DND-41 (cell line): ENCODE results near the gene TAOK3.

Experiments
- EZH2 ChIP-seq: IDR thresholded peaks from 3 replicates; pipeline ENCODE4 v1.6.1; 2012; ENCODE audit warnings: borderline replicate concordance, low read depth, mild to moderate bottlenecking, moderate library complexity, low read length, inconsistent platforms; ENCODE audit not compliant: severe bottlenecking
- TF ChIP-seq, protein P1 (sequence below): IDR thresholded peaks from 2 replicates; pipeline ENCODE4 v1.5.1; 2012; ENCODE audit warnings: borderline replicate concordance, low read length, moderate library complexity, mild to moderate bottlenecking; ENCODE audit not compliant: poor library complexity, severe bottlenecking; ENCODE audit errors: extremely low read depth

DNA sequence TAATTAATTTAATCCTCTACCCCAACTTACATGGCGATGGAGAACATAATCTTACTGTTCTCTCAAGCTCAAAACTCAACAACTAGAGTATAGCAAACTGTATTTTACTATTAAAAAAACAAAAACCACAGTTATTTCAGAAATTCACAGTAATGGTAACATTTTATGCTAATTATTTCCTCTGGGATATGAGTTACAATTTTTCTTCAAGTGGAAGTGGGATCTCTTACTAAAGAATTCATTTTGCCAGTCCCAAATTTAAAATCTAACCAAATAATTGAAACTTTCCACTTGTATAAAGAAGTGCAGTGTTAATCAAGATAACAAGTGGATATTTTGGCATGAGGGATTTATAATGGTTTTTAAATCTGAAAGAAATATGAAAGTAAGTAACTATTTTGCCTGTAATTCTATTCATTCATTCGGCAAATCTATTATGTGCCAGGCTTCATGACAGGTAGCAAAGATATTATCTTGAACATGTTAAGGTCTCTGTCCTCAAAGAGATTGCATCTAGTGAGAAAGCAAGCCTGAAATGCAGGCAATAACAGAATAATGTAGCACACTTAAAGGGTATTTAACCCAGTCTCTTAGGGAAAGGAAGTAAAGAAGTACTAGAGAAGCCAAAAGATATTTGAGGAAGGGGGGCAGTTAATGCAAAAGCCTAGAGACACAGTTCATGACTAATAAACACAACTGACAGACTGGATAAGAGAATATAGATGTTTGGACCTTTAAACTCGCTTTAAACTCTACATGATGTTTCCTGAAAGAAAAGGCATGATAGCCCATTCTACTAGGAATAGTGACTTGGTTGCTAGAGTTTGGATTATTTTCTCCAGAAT lies 44.0 kb downstream of the TAOK3 start:
- TF ChIP-seq, protein P1, sequence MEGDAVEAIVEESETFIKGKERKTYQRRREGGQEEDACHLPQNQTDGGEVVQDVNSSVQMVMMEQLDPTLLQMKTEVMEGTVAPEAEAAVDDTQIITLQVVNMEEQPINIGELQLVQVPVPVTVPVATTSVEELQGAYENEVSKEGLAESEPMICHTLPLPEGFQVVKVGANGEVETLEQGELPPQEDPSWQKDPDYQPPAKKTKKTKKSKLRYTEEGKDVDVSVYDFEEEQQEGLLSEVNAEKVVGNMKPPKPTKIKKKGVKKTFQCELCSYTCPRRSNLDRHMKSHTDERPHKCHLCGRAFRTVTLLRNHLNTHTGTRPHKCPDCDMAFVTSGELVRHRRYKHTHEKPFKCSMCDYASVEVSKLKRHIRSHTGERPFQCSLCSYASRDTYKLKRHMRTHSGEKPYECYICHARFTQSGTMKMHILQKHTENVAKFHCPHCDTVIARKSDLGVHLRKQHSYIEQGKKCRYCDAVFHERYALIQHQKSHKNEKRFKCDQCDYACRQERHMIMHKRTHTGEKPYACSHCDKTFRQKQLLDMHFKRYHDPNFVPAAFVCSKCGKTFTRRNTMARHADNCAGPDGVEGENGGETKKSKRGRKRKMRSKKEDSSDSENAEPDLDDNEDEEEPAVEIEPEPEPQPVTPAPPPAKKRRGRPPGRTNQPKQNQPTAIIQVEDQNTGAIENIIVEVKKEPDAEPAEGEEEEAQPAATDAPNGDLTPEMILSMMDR, result no peak
- no peak for TF ChIP-seq EZH2
